GM19328 (cell line): ENCODE measurements around the gene FAM180A.
"Not testable (repeated sequence)": the region's sequence is repeated elsewhere in the genome, so short reads cannot be mapped to it uniquely, and the experiment has no call there.

ENCODE experiments used
- ATAC-seq: cut with Tn5 transposase; IDR thresholded peaks from one replicate; pipeline ENCODE4 v1.9.1; 2021; ENCODE audit warnings: mild to moderate bottlenecking, moderate library complexity; ENCODE audit not compliant: unreplicated experiment

FAM180A gene

GRCh38 chr7:135748770-135749169 lies at the start of gene FAM180A:
FAM180A (minus strand) TSS chr7:135748813; CDS start chr7:135748580, 233 bp downstream.
- no peak for ATAC-seq

- no peak for ATAC-seq
These were observed 49.5 kb upstream of the FAM180A start for GRCh38 chr7:135798095-135798494.

- ATAC-seq = no peak
These were observed 47.4 kb upstream of the FAM180A start for GRCh38 chr7:135795846-135796570.

GRCh38 chr7:135793841-135794240 lies 45.2 kb upstream of the FAM180A start:
- ATAC-seq = no peak

- ATAC-seq = no peak
These were observed 44.3 kb upstream of the FAM180A start for GRCh38 chr7:135792866-135793265.

- no peak for ATAC-seq
These were observed 43.7 kb upstream of the FAM180A start for GRCh38 chr7:135792363-135792668.

- ATAC-seq = no peak
These were observed 43.1 kb upstream of the FAM180A start for GRCh38 chr7:135791543-135792362.

GRCh38 chr7:135790371-135790977 lies 41.9 kb upstream of the FAM180A start:
- ATAC-seq = no peak

GRCh38 chr7:135789956-135790355 lies 41.3 kb upstream of the FAM180A start:
- ATAC-seq = no peak

- no peak for ATAC-seq
These were observed 40.8 kb upstream of the FAM180A start for GRCh38 chr7:135789431-135789830.

- ATAC-seq = no peak
These were observed 38.3 kb upstream of the FAM180A start for GRCh38 chr7:135786911-135787310.

- ATAC-seq = no peak
These were observed 36.5 kb upstream of the FAM180A start for GRCh38 chr7:135785065-135785464.

- ATAC-seq = no peak
These were observed 35.4 kb upstream of the FAM180A start for GRCh38 chr7:135784013-135784412.

GRCh38 chr7:135782801-135783200 lies 34.2 kb upstream of the FAM180A start:
- no peak for ATAC-seq

- ATAC-seq = no peak
These were observed 33.8 kb upstream of the FAM180A start for GRCh38 chr7:135782377-135782776.

GRCh38 chr7:135777626-135778398 lies 29.2 kb upstream of the FAM180A start:
- no peak for ATAC-seq

GRCh38 chr7:135775915-135776314 lies 27.3 kb upstream of the FAM180A start:
- ATAC-seq = not testable (repeated sequence)

- ATAC-seq = no peak
These were observed 26.6 kb upstream of the FAM180A start for GRCh38 chr7:135775230-135775629.

- ATAC-seq = no peak
These were observed 25.7 kb upstream of the FAM180A start for GRCh38 chr7:135774284-135774683.

GRCh38 chr7:135773464-135773863 lies 24.9 kb upstream of the FAM180A start:
- ATAC-seq = no peak

GRCh38 chr7:135772639-135773222 lies 24.1 kb upstream of the FAM180A start:
- no peak for ATAC-seq
